Nephron progenitor cell (in vitro differentiated cells): Measurements from ENCODE around the gene FBF1.

Experiments
- DNase-seq: peaks from one replicate; pipeline ENCODE4 v3.0.0; 2021
- H3K27ac Mint-ChIP-seq: 2 replicates; pipeline ENCODE4 v1.8.0; 2021; ENCODE audit warnings: mild to moderate bottlenecking, moderate library complexity, mixed read lengths
- H3K27me3 Mint-ChIP-seq: 2 replicates; pipeline ENCODE4 v1.8.0; 2021; ENCODE audit warnings: mild to moderate bottlenecking, low read depth, mixed read lengths; ENCODE audit not compliant: poor library complexity
- H3K36me3 Mint-ChIP-seq: 2 replicates; pipeline ENCODE4 v1.8.0; 2021; ENCODE audit warnings: low read depth, mixed read lengths
- H3K4me1 Mint-ChIP-seq: 2 replicates; pipeline ENCODE4 v1.8.0; 2021; ENCODE audit warnings: mixed read lengths
- H3K4me3 Mint-ChIP-seq: 2 replicates; pipeline ENCODE4 v1.8.0; 2021; ENCODE audit warnings: mild to moderate bottlenecking, moderate library complexity, mixed read lengths
- H3K9me3 Mint-ChIP-seq: 2 replicates; pipeline ENCODE4 v1.8.0; 2021; ENCODE audit warnings: mild to moderate bottlenecking, moderate library complexity, mixed read lengths
- CTCF ChIP-seq: fragments of 200-600 bp; sonication (generic); IDR thresholded peaks from 2 replicates; pipeline ENCODE4 v1.5.0; 2021; ENCODE audit warnings: antibody characterized with exemption

Gene FBF1

GRCh38 chr17:75897160-75898019 is 43.5 kb downstream of the FBF1 start:
- H3K27me3 Mint-ChIP-seq = peaks cover 9% of the 10 kb centered on the region
- no peak for TF ChIP-seq CTCF
- no peaks in the 10 kb centered on the region for H3K9me3 Mint-ChIP-seq
- no peak for DNase-seq
- peaks cover 18% of the 10 kb centered on the region for H3K36me3 Mint-ChIP-seq
- H3K4me3 Mint-ChIP-seq = peak overlapping the region; percentile 74
- H3K4me1 Mint-ChIP-seq = peaks cover 31% of the 10 kb centered on the region
- H3K27ac Mint-ChIP-seq = peak overlapping the region; percentile 39

- Mint-ChIP-seq H3K9me3 (no peaks in the 10 kb centered on the region), H3K27me3 (peaks cover 9% of the 10 kb centered on the region), H3K4me3 (peak within 1 kb of the TSS; percentile 74), H3K27ac (peak within 1 kb of the TSS; percentile 39), H3K36me3 (peaks cover 18% of the 10 kb centered on the region), H3K4me1 (peaks cover 31% of the 10 kb centered on the region)
- no peak for TF ChIP-seq CTCF
- DNase-seq = peak; percentile 84
These were observed 44.3 kb downstream of the FBF1 start, which contains the start of gene TRIM65 for GRCh38 chr17:75896415-75897159. TRIM65 (minus strand) TSS chr17:75896951; CDS start chr17:75896937, 14 bp downstream.

- Mint-ChIP-seq H3K4me3 (peak overlapping the region; percentile 74), H3K9me3 (no peaks in the 10 kb centered on the region), H3K4me1 (peaks cover 31% of the 10 kb centered on the region), H3K36me3 (peaks cover 19% of the 10 kb centered on the region), H3K27ac (no peak overlapping the region), H3K27me3 (peaks cover 9% of the 10 kb centered on the region)
- TF ChIP-seq CTCF = peak; percentile 37
- DNase-seq = peak; percentile 46
These were observed 45.3 kb downstream of the FBF1 start for GRCh38 chr17:75895370-75896155.

- DNase-seq = no peak
- Mint-ChIP-seq H3K36me3 (peaks cover 19% of the 10 kb centered on the region), H3K27ac (peak overlapping the region; percentile 72), H3K4me1 (peaks cover 31% of the 10 kb centered on the region), H3K27me3 (peaks cover 9% of the 10 kb centered on the region), H3K9me3 (no peaks in the 10 kb centered on the region), H3K4me3 (peak overlapping the region; percentile 42)
- no peak for TF ChIP-seq CTCF
These were observed 46.7 kb downstream of the FBF1 start for GRCh38 chr17:75894049-75894733.

- H3K9me3 Mint-ChIP-seq = no peaks in the 10 kb centered on the region
- peaks cover 31% of the 10 kb centered on the region for H3K4me1 Mint-ChIP-seq
These were observed 47.4 kb downstream of the FBF1 start for GRCh38 chr17:75893305-75894048.

More at GRCh38 chr17:75893305-75894048, 47.4 kb downstream of the FBF1 start:
- Mint-ChIP-seq H3K27me3 (peaks cover 9% of the 10 kb centered on the region), H3K36me3 (peaks cover 12% of the 10 kb centered on the region), H3K27ac (peak overlapping the region; percentile 72), H3K4me3 (peak overlapping the region; percentile 42)
- no peak for DNase-seq
- TF ChIP-seq CTCF = no peak
